GM12801 (cell line): ENCODE results near the gene PRDM5.

Source experiments
- TF ChIP-seq, protein P1 (sequence below): IDR thresholded peaks from one replicate; pipeline ENCODE4 v1.5.1; 2011; ENCODE audit warnings: control low read depth; ENCODE audit not compliant: insufficient read length; ENCODE audit errors: extremely low read depth

Gene PRDM5

GRCh38 chr4:120858776-120859175, 63.8 kb downstream of the PRDM5 start:
- TF ChIP-seq, protein P1, sequence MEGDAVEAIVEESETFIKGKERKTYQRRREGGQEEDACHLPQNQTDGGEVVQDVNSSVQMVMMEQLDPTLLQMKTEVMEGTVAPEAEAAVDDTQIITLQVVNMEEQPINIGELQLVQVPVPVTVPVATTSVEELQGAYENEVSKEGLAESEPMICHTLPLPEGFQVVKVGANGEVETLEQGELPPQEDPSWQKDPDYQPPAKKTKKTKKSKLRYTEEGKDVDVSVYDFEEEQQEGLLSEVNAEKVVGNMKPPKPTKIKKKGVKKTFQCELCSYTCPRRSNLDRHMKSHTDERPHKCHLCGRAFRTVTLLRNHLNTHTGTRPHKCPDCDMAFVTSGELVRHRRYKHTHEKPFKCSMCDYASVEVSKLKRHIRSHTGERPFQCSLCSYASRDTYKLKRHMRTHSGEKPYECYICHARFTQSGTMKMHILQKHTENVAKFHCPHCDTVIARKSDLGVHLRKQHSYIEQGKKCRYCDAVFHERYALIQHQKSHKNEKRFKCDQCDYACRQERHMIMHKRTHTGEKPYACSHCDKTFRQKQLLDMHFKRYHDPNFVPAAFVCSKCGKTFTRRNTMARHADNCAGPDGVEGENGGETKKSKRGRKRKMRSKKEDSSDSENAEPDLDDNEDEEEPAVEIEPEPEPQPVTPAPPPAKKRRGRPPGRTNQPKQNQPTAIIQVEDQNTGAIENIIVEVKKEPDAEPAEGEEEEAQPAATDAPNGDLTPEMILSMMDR: no peak

DNA sequence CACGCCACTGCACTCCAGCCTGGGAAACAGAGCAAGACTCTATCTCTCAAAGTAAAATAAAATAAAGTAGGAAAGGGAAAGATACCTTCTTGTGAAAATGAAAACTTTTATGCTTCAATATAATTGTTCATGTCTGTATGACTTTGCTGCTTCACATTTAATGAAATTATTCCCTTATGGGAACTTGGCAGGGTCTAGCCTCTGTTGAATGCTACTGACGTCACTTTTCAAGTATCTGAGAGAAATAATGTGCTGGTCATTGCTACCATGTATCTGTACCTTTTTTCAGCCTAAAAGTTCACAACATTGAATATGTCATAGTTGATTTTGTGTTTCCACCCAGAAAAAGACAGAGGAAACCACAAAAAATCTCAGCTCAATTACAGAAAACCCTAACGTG, 65.2 kb downstream of the PRDM5 start:
- TF ChIP-seq, protein P1: no peak

GRCh38 chr4:120856294-120856693, 66.2 kb downstream of the PRDM5 start:
- TF ChIP-seq, protein P1: no peak

GRCh38 chr4:120855307-120856001, 67.1 kb downstream of the PRDM5 start:
- TF ChIP-seq, protein P1: no peak

- TF ChIP-seq, protein P1: no peak
Measured at GRCh38 chr4:120853161-120853935, 69.2 kb downstream of the PRDM5 start.

DNA sequence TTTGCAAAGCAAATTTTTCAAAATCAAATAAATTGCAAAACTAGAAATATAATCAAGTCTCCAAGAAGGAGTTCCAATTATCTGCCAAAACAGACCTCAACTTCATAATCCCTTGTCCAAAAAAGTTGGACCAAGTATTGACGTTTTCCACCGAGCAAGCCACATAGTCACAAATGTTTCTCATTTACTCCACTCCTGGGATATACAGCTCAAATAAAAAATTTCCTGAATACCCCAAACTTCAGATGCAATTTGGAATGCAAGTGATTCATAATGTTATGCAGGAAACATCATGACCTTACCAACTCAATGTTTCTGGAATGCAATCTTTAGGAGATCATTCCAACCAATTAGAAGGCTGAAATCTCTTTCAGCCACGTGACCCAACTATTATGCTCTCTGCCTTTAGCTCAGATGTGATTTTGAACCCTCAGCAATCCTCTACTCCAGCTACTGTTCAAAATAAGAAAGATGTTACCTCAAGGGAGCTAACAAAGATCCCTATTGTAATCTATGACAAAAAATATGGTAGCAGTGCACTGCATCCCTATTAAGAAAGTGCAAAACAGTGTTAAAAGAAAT, 72.4 kb downstream of the PRDM5 start:
- TF ChIP-seq, protein P1: no peak

- TF ChIP-seq, protein P1: no peak
Measured at GRCh38 chr4:120847019-120847582, 75.4 kb downstream of the PRDM5 start.
